HG03097 (cell line): ENCODE results near the gene ZNF157.
A peak's percentile ranks its signal among the peaks of the same experiment; 100 is the strongest.
"Not testable (repeated sequence)": the region's sequence is repeated elsewhere in the genome, so short reads cannot be mapped to it uniquely, and the experiment has no call there.

Source experiments
- ATAC-seq: cut with Tn5 transposase; IDR thresholded peaks from one replicate; pipeline ENCODE4 v1.9.1; 2021; ENCODE audit not compliant: unreplicated experiment, low FRiP score

Gene ZNF157

DNA sequence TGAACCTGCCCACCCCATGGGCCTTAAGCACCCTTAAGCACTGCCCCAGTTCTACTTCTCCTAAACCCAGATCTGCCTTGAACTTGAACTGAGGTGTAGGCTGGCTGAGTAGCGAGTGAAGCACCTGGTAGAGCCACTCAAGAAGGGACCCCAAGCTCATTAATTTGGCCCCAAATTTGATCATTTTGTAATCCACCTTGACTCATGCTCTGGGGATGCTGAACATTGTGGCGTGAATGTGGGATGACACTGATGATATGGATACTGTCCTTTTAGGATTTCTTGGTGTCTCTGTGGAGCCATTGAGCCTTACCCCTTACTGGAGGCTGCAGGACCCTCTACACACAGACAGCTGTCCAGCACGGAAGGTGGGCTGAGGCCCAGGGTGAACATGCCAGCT is at the start of gene ZNF157:
Gene ZNF157, plus strand, starts transcription at position 301 of the 400 bp plus-strand sequence. Its CDS starts 91 bp downstream, at position 392.
- no peak for ATAC-seq

DNA sequence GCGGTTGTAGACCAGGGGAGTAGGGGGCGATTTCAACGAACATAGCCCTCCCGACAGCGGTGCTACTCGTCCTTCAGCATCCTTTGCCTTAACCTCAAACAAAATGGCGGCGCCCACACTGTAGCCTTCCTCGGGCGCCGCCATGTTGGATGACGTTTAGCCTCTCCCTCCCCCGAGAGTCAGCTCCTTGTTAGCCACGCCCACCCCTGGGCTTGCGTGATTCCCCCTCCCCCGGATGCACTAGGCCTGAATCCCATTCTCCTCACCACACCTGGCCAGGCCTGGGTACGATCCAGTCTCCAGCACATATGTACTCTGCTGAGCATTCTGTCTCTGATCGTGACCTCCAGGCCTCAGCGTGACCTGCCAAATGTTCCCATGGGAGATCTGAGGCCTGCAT is 49.0 kb upstream of the ZNF157 start:
- ATAC-seq = no peak

DNA sequence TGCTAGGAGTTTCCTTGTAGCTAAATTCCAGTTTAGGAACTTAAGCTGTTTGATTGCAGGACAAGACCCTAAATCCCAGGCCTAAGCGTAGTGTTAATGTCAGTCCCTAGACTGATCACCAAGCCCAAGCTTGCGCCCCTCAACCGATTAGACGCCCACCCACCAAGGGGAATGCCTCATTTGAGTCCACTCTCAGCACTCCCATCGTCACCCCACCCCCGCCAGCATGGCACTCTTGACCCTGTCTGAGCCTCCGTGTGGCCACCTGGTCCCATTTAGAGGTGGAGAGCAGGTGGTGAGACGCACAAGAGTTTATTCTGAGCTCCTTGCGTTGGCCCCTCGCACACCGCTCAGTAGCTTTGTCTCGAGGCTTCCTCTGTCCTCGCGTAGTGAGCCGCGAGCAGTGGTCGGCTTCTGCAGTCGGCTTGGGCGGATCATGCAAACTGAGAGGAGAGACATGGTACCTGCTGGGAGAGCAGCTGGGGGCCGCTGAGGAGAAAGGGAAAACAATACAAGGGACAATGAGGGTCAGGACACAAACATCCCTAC is 48.5 kb upstream of the ZNF157 start:
- ATAC-seq = no peak

DNA sequence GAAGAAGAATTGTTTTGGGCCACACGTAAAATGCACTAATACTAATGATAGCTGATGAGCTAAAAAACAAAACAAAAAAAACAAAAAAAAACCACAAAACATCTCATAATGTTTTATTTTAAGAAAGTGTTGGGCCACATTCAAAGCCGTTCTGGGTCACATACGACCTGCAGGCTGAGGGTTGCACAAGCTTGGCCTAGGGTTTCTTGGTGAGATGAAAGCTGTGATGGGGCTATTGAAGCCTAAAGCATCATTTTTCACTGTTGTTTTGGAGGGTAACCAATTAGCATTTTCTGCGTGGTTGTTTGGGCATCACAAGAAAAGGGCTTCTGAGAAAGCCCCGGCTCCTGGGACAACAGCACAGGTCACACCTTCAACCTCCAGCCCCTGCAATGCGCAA is 42.5 kb upstream of the ZNF157 start:
- ATAC-seq = no peak

DNA sequence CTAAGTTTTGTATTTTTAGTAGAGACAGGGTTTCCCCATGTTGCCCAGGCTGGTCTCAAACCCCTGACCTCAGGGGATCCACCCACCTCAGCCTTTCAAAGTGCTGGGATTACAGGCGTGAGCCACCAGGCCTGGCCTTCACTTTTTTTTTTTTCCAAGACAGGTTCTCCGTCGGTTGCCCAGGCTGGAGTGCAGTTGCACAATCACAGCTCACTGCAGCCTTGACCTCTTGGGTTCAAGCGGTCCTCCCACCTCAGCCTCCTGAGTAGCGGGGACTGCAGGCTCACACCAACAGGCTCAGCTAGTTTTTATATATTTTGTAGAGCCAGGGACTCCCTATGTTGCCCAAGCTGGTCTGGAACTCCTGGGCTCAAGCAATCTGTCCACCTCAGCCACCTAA is 37.6 kb upstream of the ZNF157 start:
- not testable (repeated sequence) for ATAC-seq

- ATAC-seq = no peak
These were observed 18.7 kb upstream of the ZNF157 start for GRCh38 chrX:47351706-47352105.

- no peak for ATAC-seq
These were observed 11.9 kb upstream of the ZNF157 start for GRCh38 chrX:47358387-47359065.

DNA sequence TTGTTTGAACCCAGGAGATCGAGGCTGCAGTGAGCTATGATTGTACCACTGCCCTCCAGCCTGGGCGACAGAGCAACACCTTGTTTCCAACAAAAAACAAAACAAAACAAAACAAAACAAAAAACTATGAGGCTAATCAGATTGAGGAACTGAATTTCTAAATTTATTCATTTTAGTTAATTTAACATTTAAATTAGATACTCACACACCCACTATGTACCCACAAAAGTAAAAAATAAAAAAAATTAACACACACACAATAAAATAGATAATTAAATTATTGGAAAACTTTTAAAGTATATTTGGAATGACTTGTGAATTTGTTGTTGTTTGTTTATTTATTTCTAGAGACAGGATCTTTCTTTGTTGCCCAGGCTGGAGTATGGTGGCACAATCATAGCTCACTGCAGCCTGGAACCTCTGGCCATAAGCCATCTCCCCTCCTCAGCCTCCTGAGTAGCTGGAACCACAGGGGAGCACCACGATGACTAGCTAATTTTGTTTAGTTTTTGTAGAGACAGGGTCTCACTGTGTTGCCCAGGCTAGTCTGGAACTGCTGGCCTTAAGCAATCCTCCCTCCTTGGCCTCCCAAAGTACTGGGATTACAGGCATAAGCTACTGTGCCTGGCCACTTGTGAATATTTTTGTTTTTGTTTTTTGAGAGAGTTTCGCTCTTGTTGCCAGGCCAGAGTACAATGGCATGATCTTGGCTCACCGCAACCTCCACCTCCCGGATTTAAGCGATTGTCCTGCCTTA is 9.8 kb upstream of the ZNF157 start:
- ATAC-seq = no peak

GRCh38 chrX:47361538-47362511 is 8.6 kb upstream of the ZNF157 start:
- ATAC-seq = peak; percentile 73

DNA sequence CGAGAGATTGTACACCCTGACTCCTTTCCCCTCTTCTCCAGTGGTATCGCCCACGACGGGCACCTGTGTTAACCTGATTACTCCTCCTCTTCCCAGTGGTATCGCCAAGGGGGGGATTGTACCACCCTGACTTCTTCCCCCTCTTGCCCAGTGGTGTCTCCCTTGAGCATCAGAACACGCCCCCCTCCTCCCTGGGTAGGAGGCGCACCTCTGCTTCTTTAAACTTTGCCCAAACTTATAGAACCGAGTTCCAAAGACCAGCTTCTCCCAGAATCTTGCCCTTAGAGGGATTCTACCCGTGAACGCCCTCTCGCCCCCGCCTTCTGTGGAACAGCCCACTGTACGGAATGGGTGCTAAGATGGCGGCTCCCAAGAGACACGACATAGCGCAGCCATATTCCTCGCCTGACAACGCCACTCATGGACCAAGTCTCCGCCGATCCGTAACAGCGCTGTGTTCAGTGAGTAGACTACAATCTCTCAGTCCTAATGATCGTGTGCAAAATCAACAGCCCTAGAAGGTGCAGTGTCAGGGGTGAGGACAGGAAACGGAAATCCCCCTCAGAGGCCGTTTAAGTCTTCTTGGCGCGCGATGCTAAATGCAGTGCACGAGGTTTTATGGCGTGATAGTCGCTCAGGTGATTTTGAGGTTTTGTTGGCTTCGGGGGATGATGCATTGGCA is 4.2 kb upstream of the ZNF157 start:
- ATAC-seq = no peak

GRCh38 chrX:47373198-47373597 is 2.8 kb downstream of the ZNF157 start:
- no peak for ATAC-seq

DNA sequence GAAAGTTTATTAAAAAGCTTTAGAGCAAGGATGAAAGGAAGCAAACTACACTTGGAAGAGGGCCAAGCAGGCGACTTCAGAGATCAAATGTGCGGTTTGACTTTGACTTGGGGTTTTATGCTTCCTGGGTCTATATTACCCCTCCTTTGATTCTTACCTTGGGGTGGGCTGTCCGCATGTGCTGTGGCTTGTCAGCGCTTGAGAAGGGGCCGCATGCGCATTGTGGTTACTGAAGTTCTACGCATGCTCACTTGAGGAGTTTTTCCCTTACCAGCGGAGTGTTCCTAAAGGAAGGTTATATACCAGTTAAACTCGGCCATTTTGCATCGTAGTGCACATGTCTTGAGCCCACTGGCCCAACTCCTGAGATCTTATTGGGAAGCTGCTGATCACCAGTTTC is 9.9 kb downstream of the ZNF157 start:
- ATAC-seq = no peak

- not testable (repeated sequence) for ATAC-seq
These were observed 10.5 kb downstream of the ZNF157 start for GRCh38 chrX:47380837-47381236.

DNA sequence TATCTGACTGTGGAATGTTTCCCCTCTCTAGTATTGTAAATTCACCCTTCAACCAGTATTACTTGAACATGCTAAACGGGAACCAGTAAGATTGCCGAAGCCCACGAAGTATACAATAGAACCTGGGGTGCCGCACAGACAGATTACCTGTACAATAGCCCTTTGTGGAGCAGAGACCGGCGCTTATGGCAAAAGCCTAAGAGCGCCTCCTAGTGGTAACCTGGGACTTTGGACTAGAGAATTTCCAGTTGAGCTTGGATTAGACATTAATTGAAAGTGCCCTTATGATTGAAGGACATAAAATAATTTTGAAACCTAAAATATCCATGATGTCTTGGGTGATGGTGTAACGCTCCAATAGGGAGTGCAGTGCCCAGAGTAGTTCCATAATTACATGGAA is 14.1 kb downstream of the ZNF157 start:
- no peak for ATAC-seq

DNA sequence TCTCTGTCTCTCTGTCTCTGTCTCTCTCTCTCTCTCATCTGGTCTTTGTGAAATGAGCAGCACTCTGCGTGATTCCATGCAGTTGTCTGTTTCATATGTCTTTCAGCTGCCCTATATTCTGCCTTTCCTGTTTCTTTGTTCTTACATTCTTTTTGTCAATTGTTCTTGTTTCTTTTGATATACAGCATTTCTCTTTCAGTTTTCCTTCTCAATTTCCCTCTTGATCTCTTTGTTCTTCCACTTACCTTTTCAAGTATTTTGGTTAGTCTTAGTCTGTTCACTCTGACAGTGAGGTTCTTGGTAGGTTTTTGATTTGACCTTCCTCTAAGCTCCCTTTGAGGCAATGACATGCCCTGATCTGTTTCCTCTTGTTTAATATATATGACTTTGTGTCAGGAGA is 20.4 kb downstream of the ZNF157 start:
- ATAC-seq = no peak

DNA sequence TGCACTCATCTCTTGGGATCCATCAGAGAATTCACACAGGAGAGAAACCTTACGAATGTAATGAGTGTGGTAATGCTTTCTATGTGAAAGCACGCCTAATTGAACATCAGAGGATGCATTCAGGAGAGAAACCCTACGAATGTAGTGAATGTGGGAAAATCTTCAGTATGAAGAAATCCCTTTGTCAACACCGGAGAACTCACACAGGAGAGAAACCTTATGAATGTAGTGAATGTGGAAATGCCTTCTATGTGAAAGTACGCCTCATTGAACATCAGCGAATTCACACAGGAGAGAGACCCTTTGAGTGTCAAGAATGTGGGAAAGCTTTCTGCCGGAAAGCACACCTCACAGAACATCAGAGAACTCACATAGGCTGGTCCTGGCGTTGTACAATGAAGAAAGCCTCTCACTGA is 42.8 kb downstream of the ZNF157 start:
- no peak for ATAC-seq

DNA sequence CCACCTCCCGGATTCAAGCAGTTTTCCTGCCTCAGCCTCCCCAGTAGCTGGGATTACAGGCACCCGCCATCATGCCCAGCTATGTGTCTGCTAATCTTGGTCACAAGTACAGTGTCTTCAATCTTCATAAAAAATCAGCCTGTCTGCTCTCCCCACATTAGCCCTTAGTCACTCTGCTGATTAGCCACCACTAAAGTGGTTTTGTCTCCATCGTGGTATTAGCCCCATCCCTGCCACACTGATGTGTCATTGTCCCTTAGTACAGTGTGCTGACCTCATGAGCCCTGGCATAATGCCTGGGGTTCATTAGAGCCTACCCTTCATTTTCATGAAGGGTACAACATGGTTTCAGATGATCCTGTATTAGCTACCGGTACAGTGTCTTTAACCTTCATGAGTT is 49.9 kb downstream of the ZNF157 start:
- ATAC-seq = no peak

DNA sequence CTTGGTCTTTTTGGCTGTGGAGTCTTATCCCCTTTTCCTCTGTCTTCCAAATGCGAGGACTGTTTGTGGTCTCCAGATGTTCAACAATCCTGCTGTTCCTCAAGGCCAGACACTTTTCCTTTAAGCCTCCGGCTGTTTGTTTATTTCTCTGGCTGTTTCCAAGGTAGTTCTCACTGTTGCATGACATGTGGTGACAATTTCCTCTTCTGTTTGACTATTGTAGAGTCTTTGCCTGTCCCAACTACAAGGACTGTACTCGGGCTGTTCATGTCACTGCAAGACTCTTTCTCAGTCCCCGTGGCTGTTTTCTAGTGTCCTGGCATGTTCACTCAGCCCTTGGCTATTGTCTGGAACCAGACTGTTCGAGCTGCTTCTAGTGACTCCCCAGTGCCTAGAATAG is 50.6 kb downstream of the ZNF157 start:
- no peak for ATAC-seq

- ATAC-seq = no peak
These were observed 52.1 kb downstream of the ZNF157 start for GRCh38 chrX:47422444-47422843.

- no peak for ATAC-seq
These were observed 60.5 kb downstream of the ZNF157 start for GRCh38 chrX:47430925-47431324.
